H9 (cell line): ENCODE measurements around the gene PARP12. TPM values are rescaled to one million over a fixed set of nuclear protein-coding genes. Genes with fewer than 3 reads are reported as not detected.

ENCODE experiments used
- DNase-seq: peaks from one replicate; pipeline ENCODE4 v3.0.0-alpha.2; 2017
- H2AFZ ChIP-seq: one replicate; pipeline ENCODE4 v1.6.1; 2013; ENCODE audit warnings: mild to moderate bottlenecking, low read length, control low read depth, moderate library complexity
- H2AK5ac ChIP-seq: 2 replicates; pipeline ENCODE4 v1.6.1; 2013; ENCODE audit warnings: low read length, control low read depth, mixed read lengths; ENCODE audit not compliant: insufficient read length
- H2BK120ac ChIP-seq: one replicate; pipeline ENCODE4 v1.6.1; 2013; ENCODE audit warnings: low read depth, mild to moderate bottlenecking, low read length, control low read depth, inconsistent platforms; ENCODE audit not compliant: poor library complexity, severe bottlenecking
- H2BK12ac ChIP-seq: 2 replicates; pipeline ENCODE4 v1.6.1; 2013; ENCODE audit warnings: low read length, control low read depth, mixed read lengths, low read depth; ENCODE audit not compliant: insufficient read length
- H2BK15ac ChIP-seq: 2 replicates; pipeline ENCODE4 v1.6.1; 2013; ENCODE audit warnings: low read depth, low read length, control low read depth
- H2BK20ac ChIP-seq: one replicate; pipeline ENCODE4 v1.6.1; 2013; ENCODE audit warnings: low read depth, mild to moderate bottlenecking, low read length, control low read depth, inconsistent platforms; ENCODE audit not compliant: poor library complexity, severe bottlenecking
- H2BK5ac ChIP-seq: 2 replicates; pipeline ENCODE4 v1.6.1; 2013; ENCODE audit warnings: low read length, control low read depth, mixed read lengths; ENCODE audit not compliant: insufficient read length
- H3K14ac ChIP-seq: 2 replicates; pipeline ENCODE4 v1.6.1; 2013; ENCODE audit warnings: low read length, control low read depth; ENCODE audit not compliant: insufficient read depth
- H3K18ac ChIP-seq: 2 replicates; pipeline ENCODE4 v1.6.1; 2013; ENCODE audit warnings: low read depth, mild to moderate bottlenecking, mixed read lengths, low read length, control low read depth; ENCODE audit not compliant: insufficient read length
- H3K23ac ChIP-seq: 2 replicates; pipeline ENCODE4 v1.6.1; 2013; ENCODE audit warnings: low read length, control low read depth, mixed read lengths, low read depth; ENCODE audit not compliant: insufficient read length
- H3K23me2 ChIP-seq: 2 replicates; pipeline ENCODE4 v1.6.1; 2013; ENCODE audit warnings: low read depth, mild to moderate bottlenecking, mixed read lengths, low read length, control low read depth; ENCODE audit not compliant: insufficient read length, poor library complexity, severe bottlenecking
- H3K27ac ChIP-seq: 2 replicates; pipeline ENCODE4 v1.5.1; 2013; ENCODE audit warnings: low read length, control low read depth, mixed read lengths, low read depth; ENCODE audit not compliant: insufficient read length
- H3K27me3 ChIP-seq: 2 replicates; pipeline ENCODE4 v1.6.1; 2013; ENCODE audit warnings: low read length, control low read depth, inconsistent platforms; ENCODE audit not compliant: insufficient read depth
- H3K4ac ChIP-seq: 2 replicates; pipeline ENCODE4 v1.6.1; 2013; ENCODE audit warnings: low read depth, mild to moderate bottlenecking, control low read depth, inconsistent platforms, low read length, moderate library complexity
- H3K4me1 ChIP-seq: 2 replicates; pipeline ENCODE4 v1.6.1; 2013; ENCODE audit warnings: low read length, control low read depth, inconsistent platforms; ENCODE audit not compliant: insufficient read depth
- H3K4me2 ChIP-seq: 2 replicates; pipeline ENCODE4 v1.6.1; 2013; ENCODE audit warnings: low read length, control low read depth, mixed read lengths; ENCODE audit not compliant: insufficient read length, insufficient read depth
- H3K56ac ChIP-seq: 2 replicates; pipeline ENCODE4 v1.6.1; 2013; ENCODE audit warnings: low read depth, mild to moderate bottlenecking, mixed read lengths, low read length, control low read depth; ENCODE audit not compliant: insufficient read length
- H3K79me1 ChIP-seq: 2 replicates; pipeline ENCODE4 v1.6.1; 2013; ENCODE audit warnings: low read depth, mild to moderate bottlenecking, moderate library complexity, low read length, control low read depth, inconsistent platforms; ENCODE audit not compliant: insufficient read depth, poor library complexity, severe bottlenecking
- H3K79me2 ChIP-seq: 2 replicates; pipeline ENCODE4 v1.6.1; 2013; ENCODE audit warnings: low read length, control low read depth, inconsistent platforms; ENCODE audit not compliant: insufficient read depth
- H3K9ac ChIP-seq: 2 replicates; pipeline ENCODE4 v1.6.1; 2013; ENCODE audit warnings: low read length, control low read depth, mixed read lengths; ENCODE audit not compliant: insufficient read length; ENCODE audit errors: extremely low read depth
- H3K9me3 ChIP-seq: one replicate; pipeline ENCODE4 v1.6.1; 2013; ENCODE audit warnings: low read depth, low read length, inconsistent platforms; ENCODE audit not compliant: control insufficient read depth
- H3T11ph ChIP-seq: one replicate; pipeline ENCODE4 v1.6.1; 2013; ENCODE audit warnings: mild to moderate bottlenecking, low read length, control low read depth, inconsistent platforms
- H4K20me1 ChIP-seq: one replicate; pipeline ENCODE4 v1.6.1; 2013; ENCODE audit not compliant: control insufficient read depth, insufficient read length, insufficient read depth
- H4K5ac ChIP-seq: 2 replicates; pipeline ENCODE4 v1.6.1; 2013; ENCODE audit warnings: low read depth, mild to moderate bottlenecking, mixed read lengths, low read length, control low read depth; ENCODE audit not compliant: insufficient read length
- H4K8ac ChIP-seq: replicated peaks from 2 replicates; pipeline ENCODE4 v1.6.1; 2013; ENCODE audit warnings: low read length, control low read depth, mixed read lengths, low read depth; ENCODE audit not compliant: insufficient read length
- H4K91ac ChIP-seq: 2 replicates; pipeline ENCODE4 v1.6.1; 2013; ENCODE audit warnings: low read depth, mild to moderate bottlenecking, moderate library complexity, mixed read lengths, low read length, control low read depth; ENCODE audit not compliant: insufficient read length
- H3K27ac Mint-ChIP-seq, 3 experiments: 2 replicates in 2 of 3; 3 replicates in 1 of 3; pipeline ENCODE4 v1.8.0; 2020 to 2021; ENCODE audit warnings: mixed read lengths in 3 of 3, mild to moderate bottlenecking in 1 of 3, moderate library complexity in 1 of 3
- H3K27me3 Mint-ChIP-seq: 2 replicates; pipeline ENCODE4 v1.8.0; 2021; ENCODE audit warnings: low read depth, mild to moderate bottlenecking, moderate library complexity, mixed read lengths
- H3K36me3 Mint-ChIP-seq, 3 experiments: 2 replicates in 2 of 3; 3 replicates in 1 of 3; pipeline ENCODE4 v1.8.0; 2020 to 2021; ENCODE audit warnings: low read depth in 3 of 3, mixed read lengths in 3 of 3; ENCODE audit not compliant: insufficient read depth in 1 of 3
- H3K4me1 Mint-ChIP-seq, 2 experiments: 2 replicates each; pipeline ENCODE4 v1.8.0; 2020; ENCODE audit warnings: mixed read lengths in 2 of 2
- H3K4me3 Mint-ChIP-seq, 2 experiments: 2 replicates in 1 of 2; 3 replicates in 1 of 2; pipeline ENCODE4 v1.8.0; 2020 to 2021; ENCODE audit warnings: mild to moderate bottlenecking in 2 of 2, mixed read lengths in 2 of 2, moderate library complexity in 1 of 2
- H3K9me3 Mint-ChIP-seq, 2 experiments: 2 replicates in 1 of 2; 3 replicates in 1 of 2; pipeline ENCODE4 v1.8.0; 2020; ENCODE audit warnings: mild to moderate bottlenecking in 2 of 2, mixed read lengths in 2 of 2, moderate library complexity in 1 of 2
- CTCF ChIP-seq: fragments of 200-600 bp; sonication (generic); conservative IDR thresholded peaks from 3 replicates; pipeline ENCODE4 v1.8.0; 2021; ENCODE audit warnings: antibody characterized with exemption, mild to moderate bottlenecking
- WGBS: extraction: QIAGEN DNeasy Blood & Tissue Kit; methylation state at CpG from one replicate; pipeline ENCODE4 v1.1.7; 2013; ENCODE audit warnings: missing lambda C conversion rate, low lambda C conversion rate, mixed read lengths; ENCODE audit not compliant: insufficient read length; ENCODE audit errors: extremely low coverage; 5-methylcytosine and 5-hydroxymethylcytosine counted together
- total RNA-seq: library from RNA; stranded (reverse); gene quantifications from 2 replicates; pipeline ENCODE4 v1.2.1, GENCODE V29; 2021

The PARP12 gene
- total RNA-seq, 1 experiment from 2014 or later: 11.8 TPM

- no peaks in the 10 kb centered on the region for H3K79me1 ChIP-seq
- no peak overlapping the region; the same call in 1 of the 2 replicates for H3K14ac ChIP-seq
- TF ChIP-seq CTCF: no peak
- H3K23me2 ChIP-seq: no peaks in the 10 kb centered on the region
- no peak overlapping the region for H2AK5ac ChIP-seq
- no peaks in the 10 kb centered on the region for H3K79me2 ChIP-seq
- no peak overlapping the region for H3K18ac ChIP-seq
- peaks cover 2% of the 10 kb centered on the region; the same call in 1 of the 2 replicates for H3K27me3 Mint-ChIP-seq
- H3K4me1 Mint-ChIP-seq: peaks cover 1 to 2% of the 10 kb centered on the region in 2 experiments
- no peak overlapping the region for H2BK12ac ChIP-seq
- H3K4ac ChIP-seq: no peak overlapping the region
- H3T11ph ChIP-seq: no peak overlapping the region
- H3K23ac ChIP-seq: no peak overlapping the region
- H3K36me3 Mint-ChIP-seq: no peaks in the 10 kb centered on the region
- no peak overlapping the region for H2BK20ac ChIP-seq
- WGBS: no CpG with 5 or more reads among the region's 7 CpGs
- H3K27ac Mint-ChIP-seq: 0 out of 7 replicates have a peak overlapping the region, but pooled peaks of 1 of the 3 experiments have one; percentile 82
- no peak for DNase-seq
- no peak overlapping the region for H3K4me3 Mint-ChIP-seq
- no peaks in the 10 kb centered on the region for H4K20me1 ChIP-seq
- no peak overlapping the region; the same call in 1 of the 2 replicates for H2BK15ac ChIP-seq
- H3K9me3 Mint-ChIP-seq: no peaks in the 10 kb centered on the region
- H3K56ac ChIP-seq: no peak overlapping the region
- H3K9ac ChIP-seq: no peak overlapping the region
- no peaks in the 10 kb centered on the region for H3K9me3 ChIP-seq
- H3K27ac ChIP-seq: no peak overlapping the region
- H2AFZ ChIP-seq: no peak overlapping the region
- no peak overlapping the region for H4K5ac ChIP-seq
- H2BK5ac ChIP-seq: no peak overlapping the region
- H3K4me2 ChIP-seq: no peak overlapping the region
- H4K91ac ChIP-seq: no peak overlapping the region
- H3K4me1 ChIP-seq: no peaks in the 10 kb centered on the region
- no peaks in the 10 kb centered on the region for H3K27me3 ChIP-seq
- H2BK120ac ChIP-seq: no peak overlapping the region
- H4K8ac ChIP-seq: no peak overlapping the region
These were observed 45.7 kb downstream of the PARP12 start for GRCh38 chr7:140017034-140017433.
